ENCODE measurements around the gene PARVB. TPM values are rescaled to one million over a fixed set of nuclear protein-coding genes. Genes with fewer than 3 reads are reported as not detected.

Gene PARVB
- total and polyA plus RNA-seq, 9 donors: 12.3 to 62.9 (median 39.1) TPM

DNA sequence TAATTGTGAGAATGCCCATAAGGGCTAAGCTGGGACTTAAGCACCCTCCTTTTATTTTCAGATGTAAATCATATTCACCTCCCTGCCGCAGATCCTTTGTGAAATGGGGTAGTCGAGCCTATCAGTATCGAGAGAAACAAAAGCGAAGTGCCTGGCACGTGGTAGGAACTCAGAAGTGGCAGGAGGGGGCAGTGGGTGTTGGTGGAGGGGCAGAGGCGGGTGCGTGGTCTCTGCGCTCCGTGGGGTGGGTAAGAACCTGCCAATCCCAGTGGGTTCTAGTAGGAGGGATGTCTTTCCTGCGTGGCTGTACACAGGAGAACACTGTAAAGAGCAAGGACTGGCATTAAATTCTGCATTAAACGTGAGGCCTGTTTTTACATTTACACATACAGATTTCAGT, 21.8 kb upstream of the PARVB start:
- H3K4me1 ChIP-seq (ENCODE audit: insufficient read depth): peaks cover 21% of the 10 kb centered on the region
- DNase-seq: no peak
- TF ChIP-seq POLR2A (IDR thresholded peaks at IDR 0.05) (no peak), EP300 (IDR thresholded peaks at IDR 0.05) (no peak)
- TF ChIP-seq, protein P1, sequence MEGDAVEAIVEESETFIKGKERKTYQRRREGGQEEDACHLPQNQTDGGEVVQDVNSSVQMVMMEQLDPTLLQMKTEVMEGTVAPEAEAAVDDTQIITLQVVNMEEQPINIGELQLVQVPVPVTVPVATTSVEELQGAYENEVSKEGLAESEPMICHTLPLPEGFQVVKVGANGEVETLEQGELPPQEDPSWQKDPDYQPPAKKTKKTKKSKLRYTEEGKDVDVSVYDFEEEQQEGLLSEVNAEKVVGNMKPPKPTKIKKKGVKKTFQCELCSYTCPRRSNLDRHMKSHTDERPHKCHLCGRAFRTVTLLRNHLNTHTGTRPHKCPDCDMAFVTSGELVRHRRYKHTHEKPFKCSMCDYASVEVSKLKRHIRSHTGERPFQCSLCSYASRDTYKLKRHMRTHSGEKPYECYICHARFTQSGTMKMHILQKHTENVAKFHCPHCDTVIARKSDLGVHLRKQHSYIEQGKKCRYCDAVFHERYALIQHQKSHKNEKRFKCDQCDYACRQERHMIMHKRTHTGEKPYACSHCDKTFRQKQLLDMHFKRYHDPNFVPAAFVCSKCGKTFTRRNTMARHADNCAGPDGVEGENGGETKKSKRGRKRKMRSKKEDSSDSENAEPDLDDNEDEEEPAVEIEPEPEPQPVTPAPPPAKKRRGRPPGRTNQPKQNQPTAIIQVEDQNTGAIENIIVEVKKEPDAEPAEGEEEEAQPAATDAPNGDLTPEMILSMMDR (IDR thresholded peaks at IDR 0.05): no peak
- no peaks in the 10 kb centered on the region for H3K27me3 ChIP-seq
- 38 to 66% (median 46%) methylated on average over 11 of the region's 11 CpGs for WGBS, 3 donors
- H3K9me3 ChIP-seq: no peaks in the 10 kb centered on the region
- no peaks in the 10 kb centered on the region for H3K36me3 ChIP-seq
- H3K27ac ChIP-seq: peak overlapping the region in 1 of 2 donors; percentile 12
- intact Hi-C loops (cut with DNase I): loop anchor here in 1 of 4 donors (5.0 kb wide), 1 partner anchor 75 kb away; no protein-coding TSS in a partner anchor
- H3K4me3 ChIP-seq: no peak overlapping the region

DNA sequence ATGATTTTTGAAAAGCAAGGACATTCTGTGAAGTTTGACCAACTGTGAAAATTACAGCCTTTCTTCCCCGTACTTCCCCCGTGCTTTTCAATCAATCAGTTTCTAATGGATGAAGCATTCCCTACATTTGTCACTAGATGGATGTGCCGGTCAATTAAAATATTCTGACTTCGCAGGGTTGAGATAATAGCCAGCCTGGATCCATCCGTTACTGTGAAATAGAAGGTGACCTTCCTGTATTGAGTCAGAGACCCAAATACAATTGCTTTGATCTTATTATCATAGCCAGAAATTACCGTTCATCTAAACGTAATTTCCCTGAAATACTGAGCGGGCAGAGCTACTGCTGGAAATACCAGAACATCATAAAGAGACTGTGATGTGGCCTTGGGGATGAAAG, 21.1 kb upstream of the PARVB start:
- no peaks in the 10 kb centered on the region for H3K9me3 ChIP-seq
- no peaks in the 10 kb centered on the region for H3K27me3 ChIP-seq
- H3K4me1 ChIP-seq (ENCODE audit: insufficient read depth): peaks cover 21% of the 10 kb centered on the region
- intact Hi-C loops (cut with DNase I): loop anchor here in 1 of 4 donors (5.0 kb wide), 1 partner anchor 74 kb away; no protein-coding TSS in a partner anchor
- TF ChIP-seq, protein P1 (IDR thresholded peaks at IDR 0.05): no peak
- TF ChIP-seq POLR2A (IDR thresholded peaks at IDR 0.05) (no peak), EP300 (IDR thresholded peaks at IDR 0.05) (no peak)
- WGBS, 3 donors: 20 to 39% (median 26%) methylated on average over 8 of the region's 8 CpGs
- H3K27ac ChIP-seq: no peak overlapping the region
- H3K4me3 ChIP-seq: no peak overlapping the region
- DNase-seq: no peak
- no peaks in the 10 kb centered on the region for H3K36me3 ChIP-seq

DNA sequence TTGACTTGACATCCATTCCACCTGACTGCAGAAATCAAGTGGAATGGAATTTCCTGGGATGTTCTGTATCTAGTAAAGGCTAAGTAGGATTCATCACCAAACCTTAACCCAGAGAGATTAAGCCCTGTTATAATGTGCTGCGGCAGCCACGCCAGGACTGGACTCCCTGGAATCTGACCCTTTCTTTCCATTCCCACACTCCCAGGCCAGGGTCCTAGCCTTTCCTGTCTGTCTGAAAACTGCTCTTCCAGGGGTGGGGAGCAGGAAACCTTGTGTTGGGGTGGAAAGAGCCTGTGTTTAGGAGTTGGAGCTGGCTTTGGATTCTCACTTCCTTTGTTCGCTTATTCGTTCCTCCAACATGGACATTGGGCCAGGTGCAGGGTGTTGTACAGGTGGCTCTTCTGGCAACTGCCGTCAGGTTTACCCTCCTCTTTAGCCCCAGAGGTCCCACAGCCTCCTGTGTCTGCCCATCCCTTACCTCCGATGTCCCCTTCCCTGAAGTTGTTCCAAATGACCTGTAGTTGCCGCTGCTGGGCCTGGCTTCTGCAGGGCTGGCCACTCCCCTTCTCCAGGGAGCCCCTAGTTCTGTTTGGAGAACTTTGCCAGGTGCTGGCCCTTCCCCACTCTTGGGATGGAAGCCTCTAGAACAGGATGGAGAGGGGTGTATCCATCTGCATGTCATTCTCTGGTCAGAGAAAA, 20.5 kb upstream of the PARVB start:
- TF ChIP-seq POLR2A (IDR thresholded peaks at IDR 0.05) (no peak), EP300 (IDR thresholded peaks at IDR 0.05) (no peak)
- TF ChIP-seq, protein P1 (IDR thresholded peaks at IDR 0.05): no peak
- no peaks in the 10 kb centered on the region for H3K9me3 ChIP-seq
- peaks cover 19% of the 10 kb centered on the region for H3K4me1 ChIP-seq (ENCODE audit: insufficient read depth)
- intact Hi-C loops (cut with DNase I): loop anchor here in 1 of 4 donors (5.0 kb wide), 1 partner anchor 74 kb away; no protein-coding TSS in a partner anchor
- no peaks in the 10 kb centered on the region for H3K36me3 ChIP-seq
- H3K27ac ChIP-seq: no peak overlapping the region
- no peak overlapping the region for H3K4me3 ChIP-seq
- 68 to 71% (median 70%) methylated on average over 7 of the region's 7 CpGs for WGBS, 3 donors
- H3K27me3 ChIP-seq: no peaks in the 10 kb centered on the region
- DNase-seq: no peak

DNA sequence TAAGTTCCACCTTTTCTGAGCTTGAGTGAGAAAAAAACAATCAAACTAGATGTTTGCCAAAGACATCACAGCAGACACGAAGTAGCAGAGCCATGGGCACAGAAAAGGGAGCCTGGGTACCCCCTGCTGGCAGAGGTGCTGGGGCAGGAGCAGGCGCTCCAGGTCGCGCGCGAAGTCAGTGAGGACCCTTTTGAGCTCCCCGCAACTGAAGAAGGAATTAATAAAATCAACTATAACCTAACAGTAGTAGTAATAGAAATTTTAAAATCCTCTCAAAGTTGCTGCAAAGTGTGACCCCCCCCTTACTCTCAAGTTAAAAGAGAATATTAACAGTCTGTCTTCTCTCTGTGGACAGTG, 20.0 kb upstream of the PARVB start:
- no peak for DNase-seq
- intact Hi-C loops (cut with DNase I): loop anchor here in 1 of 4 donors (5.0 kb wide), 1 partner anchor 73 kb away; no protein-coding TSS in a partner anchor
- TF ChIP-seq, protein P1 (IDR thresholded peaks at IDR 0.05): no peak
- no peak for TF ChIP-seq EP300 (IDR thresholded peaks at IDR 0.05)
- no peak for TF ChIP-seq POLR2A (IDR thresholded peaks at IDR 0.05)
- no peaks in the 10 kb centered on the region for H3K27me3 ChIP-seq
- H3K4me1 ChIP-seq (ENCODE audit: insufficient read depth): peaks cover 16% of the 10 kb centered on the region
- no peaks in the 10 kb centered on the region for H3K36me3 ChIP-seq
- no peak overlapping the region for H3K27ac ChIP-seq
- H3K4me3 ChIP-seq: no peak overlapping the region
- 89 to 94% (median 93%) methylated on average over 7 of the region's 7 CpGs for WGBS, 3 donors
- no peaks in the 10 kb centered on the region for H3K9me3 ChIP-seq
